CD8-positive, alpha-beta memory T cell (primary cell): Measurements from ENCODE around the gene SRSF6. TPM values are rescaled to one million over a fixed set of nuclear protein-coding genes. Genes with fewer than 3 reads are reported as not detected.

ENCODE experiments used
- CTCF ChIA-PET: fragments of 350-600 bp; sonication (Branson Sonifier 250); formaldehyde crosslinking; loops from one replicate; lab custom pipeline; 2021; ENCODE audit warnings: antibody characterized with exemption; lab: Charles Lee
- POLR2A ChIA-PET: fragments of 350-600 bp; sonication (Branson Sonifier 250); formaldehyde crosslinking; loops from one replicate; lab custom pipeline; 2021; ENCODE audit warnings: antibody characterized with exemption; lab: Charles Lee
- DNase-seq, 5 donors: peaks; one replicate each; pipeline versions ENCODE4 v3.0.0 to v3.0.0-alpha.2; 2020 to 2022; ENCODE audit warnings: mixed read lengths in 1 of 5
- H3K27ac ChIP-seq: one replicate; pipeline ENCODE4 v1.7.0; 2013; ENCODE audit warnings: low read depth, mild to moderate bottlenecking, low read length, moderate library complexity
- H3K27me3 ChIP-seq: 2 replicates; pipeline ENCODE4 v1.7.0; 2013; ENCODE audit warnings: low read length, mild to moderate bottlenecking; ENCODE audit not compliant: insufficient read depth, poor library complexity, severe bottlenecking
- H3K36me3 ChIP-seq: 2 replicates; pipeline ENCODE4 v1.7.0; 2013; ENCODE audit warnings: mild to moderate bottlenecking, low read length, moderate library complexity; ENCODE audit not compliant: insufficient read depth
- H3K4me1 ChIP-seq: 2 replicates; pipeline ENCODE4 v1.7.0; 2013; ENCODE audit warnings: mild to moderate bottlenecking, low read length, moderate library complexity; ENCODE audit not compliant: insufficient read depth
- H3K4me3 ChIP-seq: 2 replicates; pipeline ENCODE4 v1.7.0; 2013; ENCODE audit warnings: mild to moderate bottlenecking, low read length
- H3K9me3 ChIP-seq: 2 replicates; pipeline ENCODE4 v1.7.0; 2013; ENCODE audit warnings: mild to moderate bottlenecking, low read length
- H3K27ac Mint-ChIP-seq, 8 donors: one replicate each; pipeline ENCODE4 v1.8.0; 2020 to 2021; ENCODE audit warnings: mixed read lengths in 8 of 8, mild to moderate bottlenecking in 6 of 8, inconsistent platforms in 3 of 8, moderate library complexity in 3 of 8
- H3K27me3 Mint-ChIP-seq, 2 donors: one replicate each; pipeline ENCODE4 v1.8.0; 2020 to 2021; ENCODE audit warnings: mixed read lengths in 2 of 2, mild to moderate bottlenecking in 1 of 2, moderate library complexity in 1 of 2
- H3K36me3 Mint-ChIP-seq, 3 donors: one replicate each; pipeline ENCODE4 v1.8.0; 2020 to 2021; ENCODE audit warnings: mixed read lengths in 3 of 3, inconsistent platforms in 1 of 3, mild to moderate bottlenecking in 1 of 3
- H3K4me1 Mint-ChIP-seq, 3 donors: one replicate each; pipeline ENCODE4 v1.8.0; 2020 to 2021; ENCODE audit warnings: mixed read lengths in 3 of 3, inconsistent platforms in 1 of 3, mild to moderate bottlenecking in 1 of 3
- H3K4me3 Mint-ChIP-seq, 7 donors: one replicate each; pipeline ENCODE4 v1.8.0; 2020 to 2021; ENCODE audit warnings: mixed read lengths in 7 of 7, mild to moderate bottlenecking in 6 of 7, moderate library complexity in 4 of 7, inconsistent platforms in 2 of 7
- H3K9me3 Mint-ChIP-seq, 5 donors: one replicate each; pipeline ENCODE4 v1.8.0; 2020 to 2022; ENCODE audit warnings: mixed read lengths in 5 of 5, mild to moderate bottlenecking in 3 of 5, moderate library complexity in 2 of 5, inconsistent platforms in 1 of 5
- polyA plus RNA-seq: library from polyadenylated mRNA; unstranded; fragments of 300-500 nt; fragmentation: Illumina TruSeq; gene quantifications from one replicate; pipeline ENCODE4 v1.2.3, GENCODE V29; 2021
- total RNA-seq, 2 experiments: library from RNA; stranded (reverse); gene quantifications; one replicate each; pipeline ENCODE4 v1.2.3, GENCODE V29; 2021

Gene SRSF6
- total and polyA plus RNA-seq, 3 experiments from 2014 or later: 40.3 to 207 (median 203) TPM

GRCh38 chr20:43507150-43508080, 49.7 kb downstream of the SRSF6 start, which contains the start of gene L3MBTL1:
Gene L3MBTL1, plus strand, starts transcription at chr20:43507697. Its CDS starts 5,807 bp downstream, at chr20:43513504.
- H3K27me3 Mint-ChIP-seq: peaks cover 21 to 38% of the 10 kb centered on the region in 2 donors
- POLR2A ChIA-PET: no interaction called here
- peak within 1 kb of the TSS; percentile 32 for H3K4me3 ChIP-seq

GRCh38 chr20:43508106-43508505, 50.4 kb downstream of the SRSF6 start:
- Mint-ChIP-seq H3K4me3 (peak overlapping the region; percentile 40 to 76 (median 72)), H3K27ac (peak overlapping the region in 1 of 8 donors; percentile 27), H3K4me1 (peaks cover 0 to 10% (median 5%) of the 10 kb centered on the region in 3 donors), H3K36me3 (no peaks in the 10 kb centered on the region), H3K27me3 (peaks cover 21 to 38% of the 10 kb centered on the region in 2 donors), H3K9me3 (peaks cover 0 to 2% (median 0%) of the 10 kb centered on the region in 5 donors)
- peaks cover 6% of the 10 kb centered on the region for H3K27me3 ChIP-seq
- ChIA-PET POLR2A (no interaction called here), CTCF (no interaction called here)
- no peaks in the 10 kb centered on the region for H3K9me3 ChIP-seq
- peak overlapping the region; percentile 32 for H3K4me3 ChIP-seq
- no peaks in the 10 kb centered on the region for H3K36me3 ChIP-seq
- no peak overlapping the region for H3K27ac ChIP-seq
- peaks cover 4% of the 10 kb centered on the region for H3K4me1 ChIP-seq
- no peak for DNase-seq

More at GRCh38 chr20:43507150-43508080, 49.7 kb downstream of the SRSF6 start, which contains the start of gene L3MBTL1:
- Histone ChIP-seq H3K9me3 (no peaks in the 10 kb centered on the region), H3K27me3 (peaks cover 6% of the 10 kb centered on the region), H3K27ac (no peak within 1 kb of the TSS), H3K4me1 (peaks cover 4% of the 10 kb centered on the region), H3K36me3 (no peaks in the 10 kb centered on the region)
- Mint-ChIP-seq H3K4me3 (peak within 1 kb of the TSS; percentile 40 to 76 (median 72)), H3K27ac (peak within 1 kb of the TSS in 1 of 8 donors; percentile 27), H3K36me3 (no peaks in the 10 kb centered on the region), H3K9me3 (peaks cover 0 to 2% (median 0%) of the 10 kb centered on the region in 5 donors), H3K4me1 (peaks cover 0 to 10% (median 5%) of the 10 kb centered on the region in 3 donors)
- DNase-seq: peak in 1 of 5 donors; percentile 12
- CTCF ChIA-PET: no interaction called here

- no peaks in the 10 kb centered on the region for H3K36me3 ChIP-seq
- no peak for DNase-seq
- H3K9me3 ChIP-seq: no peaks in the 10 kb centered on the region
- Mint-ChIP-seq H3K27ac (no peak overlapping the region), H3K9me3 (peaks cover 0 to 2% (median 0%) of the 10 kb centered on the region in 5 donors), H3K4me3 (peak overlapping the region in 5 of 7 donors; percentile 20 to 69 (median 68)), H3K27me3 (peaks cover 21 to 38% of the 10 kb centered on the region in 2 donors), H3K36me3 (no peaks in the 10 kb centered on the region), H3K4me1 (peaks cover 0 to 10% (median 9%) of the 10 kb centered on the region in 3 donors)
- ChIA-PET POLR2A (no interaction called here), CTCF (no interaction called here)
- peak overlapping the region; percentile 32 for H3K4me3 ChIP-seq
- H3K4me1 ChIP-seq: peaks cover 4% of the 10 kb centered on the region
- H3K27ac ChIP-seq: no peak overlapping the region
- H3K27me3 ChIP-seq: peaks cover 6% of the 10 kb centered on the region
Observed at GRCh38 chr20:43508604-43509040, 50.9 kb downstream of the SRSF6 start.

GRCh38 chr20:43511879-43512278, 54.2 kb downstream of the SRSF6 start:
- Histone ChIP-seq H3K27ac (no peak overlapping the region), H3K4me1 (peaks cover 18% of the 10 kb centered on the region), H3K36me3 (no peaks in the 10 kb centered on the region), H3K27me3 (peaks cover 6% of the 10 kb centered on the region), H3K4me3 (no peak overlapping the region), H3K9me3 (no peaks in the 10 kb centered on the region)
- Mint-ChIP-seq H3K27me3 (peaks cover 12 to 17% of the 10 kb centered on the region in 2 donors), H3K4me3 (peak overlapping the region in 1 of 7 donors; percentile 29), H3K4me1 (peaks cover 16 to 33% (median 25%) of the 10 kb centered on the region in 3 donors), H3K36me3 (peaks cover 0 to 5% (median 0%) of the 10 kb centered on the region in 3 donors), H3K9me3 (peaks cover 0 to 2% (median 0%) of the 10 kb centered on the region in 5 donors), H3K27ac (no peak overlapping the region)
- POLR2A ChIA-PET: no interaction called here
- DNase-seq: no peak
- CTCF ChIA-PET: no interaction called here

- POLR2A ChIA-PET: interaction anchor here (3.0 kb wide), 1 partner anchor 56 kb away, joined by 23 read pairs; the partner anchor contains the start of gene SRSF6
- H3K4me3 Mint-ChIP-seq: peak overlapping the region; percentile 80 to 95 (median 92)
- peak overlapping the region; percentile 12 for H3K27ac ChIP-seq
Observed at GRCh38 chr20:43513372-43513930, 55.8 kb downstream of the SRSF6 start.

More at GRCh38 chr20:43513372-43513930, 55.8 kb downstream of the SRSF6 start:
- peaks cover 4% of the 10 kb centered on the region for H3K27me3 ChIP-seq
- DNase-seq: no peak
- no peaks in the 10 kb centered on the region for H3K36me3 ChIP-seq
- H3K9me3 ChIP-seq: no peaks in the 10 kb centered on the region
- peak overlapping the region in 4 of 8 donors; percentile 62 to 84 (median 72) for H3K27ac Mint-ChIP-seq
- CTCF ChIA-PET: interaction anchor here (1.5 to 1.6 kb wide), 2 partner anchors 56 to 65 kb away, joined by 3 to 4 read pairs; partner anchors contain the start of gene SRSF6
- H3K4me1 Mint-ChIP-seq: peaks cover 16 to 30% (median 22%) of the 10 kb centered on the region in 3 donors
- peaks cover 5 to 10% of the 10 kb centered on the region in 2 donors for H3K27me3 Mint-ChIP-seq
- peaks cover 0 to 2% (median 0%) of the 10 kb centered on the region in 5 donors for H3K9me3 Mint-ChIP-seq
- peaks cover 15% of the 10 kb centered on the region for H3K4me1 ChIP-seq
- H3K4me3 ChIP-seq: peak overlapping the region; percentile 54
- H3K36me3 Mint-ChIP-seq: peaks cover 0 to 9% (median 1%) of the 10 kb centered on the region in 3 donors

Other genes with a start within 250 kb of the SRSF6 start
- 1 to 10 TPM; 4.6 to 5.2 TPM for gene L3MBTL1, start 49.8 kb downstream of the SRSF6 start, total RNA-seq
- 1.8 TPM for gene L3MBTL1, start 49.8 kb downstream of the SRSF6 start, polyA plus RNA-seq
- gene SGK2, start 101.1 kb downstream of the SRSF6 start, total RNA-seq: under 1 TPM; 0.11 to 0.24 TPM
- not detected for gene SGK2, start 101.1 kb downstream of the SRSF6 start, polyA plus RNA-seq
- gene IFT52, start 133.0 kb downstream of the SRSF6 start, total RNA-seq: 10 to 100 TPM; 20.2 to 21.3 TPM
- gene IFT52, start 133.0 kb downstream of the SRSF6 start, polyA plus RNA-seq: 31.6 TPM
- 10 to 100 TPM; 78.3 to 78.6 TPM for gene MYBL2, start 209.2 kb downstream of the SRSF6 start, total RNA-seq
- 0.20 TPM for gene MYBL2, start 209.2 kb downstream of the SRSF6 start, polyA plus RNA-seq